ENCODE results near the gene RASGRF1. TPM values are rescaled to one million over a fixed set of nuclear protein-coding genes. Genes with fewer than 3 reads are reported as not detected.

RASGRF1 gene
- total RNA-seq, 1 donor from 2014 or later = 2.8 TPM

Other genes starting within 250 kb of the RASGRF1 start
- gene MORF4L1, start 217.9 kb downstream of the RASGRF1 start, total RNA-seq = 697 TPM
- 29.2 TPM for gene CTSH, start 145.7 kb downstream of the RASGRF1 start, total RNA-seq
- gene ANKRD34C, start 191.9 kb upstream of the RASGRF1 start, total RNA-seq = not detected
- 28.7 TPM for gene TMED3, start 220.3 kb upstream of the RASGRF1 start, total RNA-seq

All from occipital lobe (tissue), 1 donor.